Psoas muscle (tissue), 8 donors: ENCODE measurements around the gene FUNDC1. TPM values are rescaled to one million over a fixed set of nuclear protein-coding genes. Genes with fewer than 3 reads are reported as not detected.

Experiments used
- ATAC-seq, 4 donors: fragments of 200-7000 bp; cut with Tn5 transposase; one replicate each; pipeline ENCODE4 v1.9.1; 2020; ENCODE audit warnings: moderate library complexity in 3 of 4, mild to moderate bottlenecking in 2 of 4
- DNase-seq, 2 donors: peaks; one replicate each; pipeline ENCODE4 v3.0.0-alpha.2; 2020
- H3K27ac ChIP-seq: fragments of 200-600 bp; one replicate; pipeline ENCODE4 v1.8.0; 2022
- H3K27me3 ChIP-seq, 3 donors: fragments of 200-600 bp in 1 of 3; one replicate each; pipeline versions ENCODE4 v1.6.1 to v1.8.0; 2013 to 2022; ENCODE audit warnings: low read length in 2 of 3, mild to moderate bottlenecking in 2 of 3, moderate library complexity in 1 of 3; ENCODE audit not compliant: insufficient read depth in 3 of 3
- H3K36me3 ChIP-seq, 2 donors: fragments of 200-600 bp in 1 of 2; one replicate each; pipeline versions ENCODE4 v1.6.1 to v1.8.0; 2013 to 2022; ENCODE audit warnings: low read depth in 1 of 2, mild to moderate bottlenecking in 1 of 2, moderate library complexity in 1 of 2; ENCODE audit not compliant: insufficient read depth in 1 of 2
- H3K4me1 ChIP-seq: fragments of 200-600 bp; one replicate; pipeline ENCODE4 v1.8.0; 2022
- H3K4me3 ChIP-seq: fragments of 200-600 bp; one replicate; pipeline ENCODE4 v1.8.0; 2022; ENCODE audit warnings: mild to moderate bottlenecking
- H3K9me3 ChIP-seq: fragments of 200-600 bp; one replicate; pipeline ENCODE4 v1.8.0; 2022
- CTCF ChIP-seq: fragments of 200-600 bp; IDR thresholded peaks from one replicate; pipeline ENCODE4 v1.8.0; 2022; ENCODE audit warnings: antibody characterized with exemption
- WGBS, 3 donors: extraction: QIAGEN DNeasy Blood & Tissue Kit; methylation state at CpG; one replicate each; pipeline versions ENCODE4 v1.1.6 to v1.1.7; 2013; 5-methylcytosine and 5-hydroxymethylcytosine counted together
- intact Hi-C, 2 donors: fragments of 100-400 bp; cut with DNase I; formaldehyde crosslinking; loops; one replicate each; pipeline versions ENCODE4 v1.11.0 to v1.14.2; 2022
- polyA plus RNA-seq, 3 donors: library from polyadenylated mRNA; stranded (reverse); fragments of 200-250 nt; gene quantifications; one replicate each; pipeline ENCODE4 v1.2.3, GENCODE V29; 2013
- total RNA-seq, 4 donors: library from RNA; stranded (reverse); fragmentation: NEBNext Ultra II Directional in 2 of 4; extraction: Animal tissue kit (Norgen Biotek cat#: 25700) in 2 of 4; gene quantifications; one replicate each; pipeline versions ENCODE4 v1.2.1 to v1.2.4, GENCODE V29; 2021 to 2023
- donor health status: healthy with polysubstance abuse.
- donor health status: DM: no; HTN: no; CAD: no; lungs with moderate emphysema.
- donor health status: Bipolar disorder and iron deficiency.
- donor health status: healthy.
- donor health status: DM: yes; HTN: yes; CAD: no.
- donor health status: DM: no; HTN: no; CAD: no.
- donor health status: DM: no; HTN: no; CAD: no.
- donor health status: DM: yes; HTN: yes; CAD: no.

The FUNDC1 gene
- total and polyA plus RNA-seq, 7 donors, result 5.4 to 12.1 (median 7.1) TPM

- intact Hi-C loops, result no loop called here
- ATAC-seq (no peak), DNase-seq (no peak)
- Histone ChIP-seq H3K4me3 (no peak overlapping the region), H3K27me3 (peaks cover 0 to 24% (median 0%) of the 10 kb centered on the region in 3 donors), H3K36me3 (no peaks in the 10 kb centered on the region), H3K27ac (no peak overlapping the region), H3K4me1 (no peaks in the 10 kb centered on the region), H3K9me3 (no peaks in the 10 kb centered on the region)
- WGBS, 3 donors, result 84 to 97% (median 90%) methylated on average over 4 of the region's 4 CpGs
- TF ChIP-seq CTCF, result no peak
These were observed 58.0 kb downstream of the FUNDC1 start for GRCh38 chrX:44484607-44485146.

- Histone ChIP-seq H3K27ac (no peak overlapping the region), H3K27me3 (peaks cover 0 to 26% (median 0%) of the 10 kb centered on the region in 3 donors), H3K9me3 (no peaks in the 10 kb centered on the region), H3K4me3 (no peak overlapping the region), H3K36me3 (no peaks in the 10 kb centered on the region), H3K4me1 (no peaks in the 10 kb centered on the region)
- no peak for TF ChIP-seq CTCF
- 85 to 96% (median 92%) methylated on average over 8 of the region's 8 CpGs for WGBS, 3 donors
- intact Hi-C loops, result no loop called here
- no peak for ATAC-seq
- no peak for DNase-seq
These were observed 58.6 kb downstream of the FUNDC1 start for GRCh38 chrX:44483965-44484606.

- ATAC-seq (no peak), DNase-seq (no peak)
- Histone ChIP-seq H3K4me3 (no peak overlapping the region), H3K36me3 (no peaks in the 10 kb centered on the region), H3K27me3 (peaks cover 0 to 26% (median 0%) of the 10 kb centered on the region in 3 donors), H3K9me3 (no peaks in the 10 kb centered on the region), H3K27ac (no peak overlapping the region), H3K4me1 (no peaks in the 10 kb centered on the region)
- intact Hi-C loops, result no loop called here
- TF ChIP-seq CTCF, result no peak
- 67 to 100% (median 89%) methylated on average over 1 of the region's 1 CpG for WGBS, 3 donors
These were observed 60.1 kb downstream of the FUNDC1 start for GRCh38 chrX:44482575-44482974.

GRCh38 chrX:44480591-44480990, 62.1 kb downstream of the FUNDC1 start:
- no peak for TF ChIP-seq CTCF
- Histone ChIP-seq H3K27ac (no peak overlapping the region), H3K4me1 (no peaks in the 10 kb centered on the region), H3K27me3 (peaks cover 0 to 19% (median 0%) of the 10 kb centered on the region in 3 donors), H3K9me3 (no peaks in the 10 kb centered on the region), H3K4me3 (no peak overlapping the region), H3K36me3 (no peaks in the 10 kb centered on the region)
- intact Hi-C loops, result no loop called here
- ATAC-seq (no peak), DNase-seq (no peak)
- WGBS, 3 donors, result 40 to 64% (median 51%) methylated on average over 2 of the region's 2 CpGs
